HG03097 (cell line): Measurements from ENCODE around the gene DSPP.
"Not testable (repeated sequence)": the region's sequence is repeated elsewhere in the genome, so short reads cannot be mapped to it uniquely, and the experiment has no call there.

ENCODE experiments used
- ATAC-seq: cut with Tn5 transposase; IDR thresholded peaks from one replicate; pipeline ENCODE4 v1.9.1; 2021; ENCODE audit not compliant: unreplicated experiment, low FRiP score

DSPP gene

DNA sequence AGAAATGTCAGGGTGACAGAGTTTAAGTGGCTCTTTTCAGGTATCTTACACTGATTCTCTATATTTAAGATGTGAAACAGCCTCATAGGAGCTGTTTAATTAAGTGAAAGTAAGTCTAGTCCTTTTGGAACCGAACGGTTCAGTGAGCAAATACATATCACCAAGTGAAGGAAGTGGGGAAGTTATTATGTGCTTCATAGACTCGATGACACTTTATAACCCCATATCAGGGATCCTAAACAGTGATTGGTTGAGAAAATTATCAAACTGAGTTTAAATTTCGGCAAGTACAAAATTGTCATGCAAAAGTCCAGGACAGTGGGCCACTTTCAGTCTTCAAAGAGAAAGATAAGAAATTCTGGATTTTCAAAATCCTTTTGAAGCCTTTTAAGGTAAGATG lies at the start of gene DSPP:
Gene DSPP, plus strand, starts transcription at position 301 of the 400 bp plus-strand sequence. CDS start 2,380 bp downstream, outside the sequence.
- ATAC-seq: no peak

DNA sequence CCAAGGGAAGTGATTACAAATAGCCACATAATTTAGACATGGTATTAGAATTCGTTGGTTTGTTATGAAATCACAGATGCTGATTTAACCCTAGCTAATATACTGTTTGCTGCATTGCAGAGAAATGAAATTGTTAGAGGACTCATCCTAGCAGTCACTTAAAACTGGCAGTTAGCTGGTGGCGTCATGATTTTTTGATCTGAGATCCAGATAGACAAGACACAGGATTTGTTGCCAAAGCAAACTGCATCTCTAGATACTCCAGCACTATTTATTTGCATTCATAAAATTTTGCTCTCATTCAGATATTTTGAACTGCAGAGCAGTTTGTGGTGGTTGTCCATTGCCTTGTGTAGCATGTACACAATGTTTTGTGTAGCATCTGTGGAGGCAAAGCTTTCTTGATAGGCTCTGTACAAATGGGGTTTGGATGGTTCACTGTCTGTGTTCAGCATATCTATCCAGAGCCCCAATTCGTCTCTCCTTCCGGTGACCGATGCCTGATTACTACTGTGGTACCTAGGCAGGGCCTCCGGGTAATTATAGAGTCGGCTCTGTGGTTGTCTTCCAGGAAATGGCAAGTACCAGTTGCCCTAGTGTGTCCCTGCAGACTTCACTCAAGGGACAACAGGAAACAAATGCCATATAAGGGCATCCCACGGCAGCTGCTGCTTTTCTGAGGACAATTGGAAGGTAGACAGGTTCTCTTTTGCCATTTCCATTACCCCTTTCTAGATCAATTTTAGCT lies 49.1 kb upstream of the DSPP start:
- ATAC-seq: peak; percentile 99

- ATAC-seq: no peak
Measured at GRCh38 chr4:87560802-87561201, 47.5 kb upstream of the DSPP start.

DNA sequence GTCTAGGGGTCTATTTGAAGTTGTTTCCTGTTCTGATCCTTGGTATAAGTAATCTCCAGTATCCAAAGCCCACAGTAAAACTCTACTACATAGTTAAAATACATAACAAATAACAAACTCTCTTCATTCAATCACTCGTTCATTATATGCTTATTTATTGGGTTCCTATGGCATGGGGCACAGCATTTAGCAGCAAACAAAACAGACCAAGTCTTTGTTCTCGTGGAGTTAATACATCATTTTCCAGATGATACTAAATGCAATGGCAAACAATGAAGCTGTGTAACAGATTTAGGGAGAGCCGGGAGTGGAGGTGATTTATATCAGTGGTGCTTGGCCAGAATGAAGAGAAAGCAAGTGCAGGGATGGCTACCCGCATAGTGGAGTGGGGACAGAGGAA lies 42.6 kb upstream of the DSPP start:
- no peak for ATAC-seq

DNA sequence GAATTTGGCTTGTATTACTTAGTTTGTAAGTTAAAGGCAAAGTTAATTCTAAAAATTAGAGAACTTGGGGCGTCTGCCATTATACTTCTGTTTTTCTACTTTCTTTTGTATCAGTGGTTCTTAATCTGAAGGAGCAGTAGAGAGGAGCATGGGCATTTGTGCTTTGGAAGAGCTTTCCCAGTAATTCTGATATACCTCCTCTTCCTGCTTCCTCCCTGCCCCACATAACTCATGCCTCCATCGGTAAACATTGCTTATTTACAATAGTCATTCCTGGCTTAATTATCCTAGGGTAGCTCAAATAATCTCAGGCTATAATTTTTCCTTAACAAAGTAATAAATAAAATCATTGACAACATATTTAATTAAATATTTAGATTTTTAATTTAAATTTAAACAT lies 42.1 kb upstream of the DSPP start:
- ATAC-seq: no peak

DNA sequence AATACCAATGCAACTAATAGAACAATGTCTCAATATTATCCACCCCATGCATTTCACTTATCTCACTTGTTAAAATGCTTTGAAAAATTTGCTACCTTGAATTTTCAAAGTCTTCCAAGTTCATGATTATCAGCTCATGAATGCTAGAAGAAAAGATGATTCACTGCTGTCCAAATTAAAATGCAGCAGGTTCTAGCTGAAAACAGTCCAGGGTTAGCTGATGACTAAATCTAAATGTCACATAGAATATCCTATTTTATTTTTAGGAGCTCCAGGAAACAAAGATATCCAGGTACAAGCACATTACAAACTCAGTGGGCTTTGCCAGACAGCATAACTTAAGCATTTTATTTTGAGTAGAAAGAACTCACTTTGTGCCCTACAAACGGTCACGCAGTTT lies 41.1 kb upstream of the DSPP start:
- ATAC-seq: no peak

DNA sequence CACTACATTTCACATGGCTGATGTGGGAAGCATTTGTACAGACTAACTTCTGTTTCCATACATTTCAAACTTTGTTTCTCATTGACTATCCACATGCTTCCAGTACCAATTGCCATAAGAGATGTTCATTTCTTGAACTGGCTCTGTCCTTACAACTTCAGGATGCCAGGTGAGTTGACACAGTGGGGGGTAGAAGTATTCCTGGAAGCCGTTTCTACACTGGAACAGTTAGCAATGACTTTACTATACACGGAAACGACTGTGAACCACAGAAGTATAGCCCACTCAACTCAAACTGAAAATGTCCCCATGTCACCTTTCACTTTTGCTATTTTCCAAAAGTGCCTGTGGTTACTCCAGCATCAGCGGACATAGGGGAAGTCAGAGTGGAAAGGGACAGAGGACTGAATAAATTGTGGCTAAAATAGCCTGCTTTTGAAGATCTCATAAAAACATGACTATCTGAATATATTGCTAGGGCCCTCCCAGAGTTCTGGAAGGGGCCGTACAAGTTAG lies 38.0 kb upstream of the DSPP start:
- ATAC-seq: no peak

- not testable (repeated sequence) for ATAC-seq
Measured at GRCh38 chr4:87574376-87574775, 34.0 kb upstream of the DSPP start.

GRCh38 chr4:87574996-87575395 lies 33.3 kb upstream of the DSPP start:
- no peak for ATAC-seq

DNA sequence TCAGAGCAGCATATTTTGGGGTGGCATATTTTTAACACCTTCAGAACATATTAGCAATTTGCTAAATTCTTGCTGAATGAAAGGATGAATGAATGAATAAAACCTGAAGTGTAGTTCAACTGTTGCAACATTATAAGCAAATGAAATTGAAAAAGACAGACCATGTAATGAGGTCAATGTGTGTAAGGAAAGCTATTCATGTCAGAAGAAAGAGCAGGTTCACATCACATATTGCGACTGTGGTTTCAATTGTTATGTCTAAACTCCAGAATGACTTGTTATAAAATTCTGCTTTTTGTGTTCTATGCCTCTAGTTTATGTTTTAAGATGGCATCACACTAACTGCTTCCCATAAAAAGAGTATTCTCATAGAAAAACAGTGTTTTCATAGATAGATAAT lies 32.9 kb upstream of the DSPP start:
- ATAC-seq: no peak

GRCh38 chr4:87575983-87576382 lies 32.3 kb upstream of the DSPP start:
- ATAC-seq: no peak

- ATAC-seq: no peak
Measured at GRCh38 chr4:87579478-87579877, 28.9 kb upstream of the DSPP start.

DNA sequence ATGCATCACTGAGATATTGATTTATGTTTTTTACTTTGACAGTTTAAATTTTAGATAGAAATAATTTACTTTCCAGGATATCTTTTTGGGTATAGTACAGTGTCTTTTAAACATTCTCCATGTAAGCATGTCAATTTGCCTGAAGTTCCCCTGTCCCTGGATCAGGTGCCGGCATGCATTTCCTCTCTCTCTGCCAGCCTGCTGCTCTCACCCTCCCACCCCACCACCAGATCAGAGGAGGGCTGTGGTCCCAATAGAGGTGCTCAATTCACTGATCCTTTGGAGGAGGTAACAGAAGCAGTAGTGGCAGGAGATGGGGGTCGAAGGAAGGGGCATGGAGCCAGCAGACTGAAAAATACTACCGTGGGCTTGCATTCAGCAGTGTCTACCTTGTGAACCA lies 28.3 kb upstream of the DSPP start:
- ATAC-seq: no peak

DNA sequence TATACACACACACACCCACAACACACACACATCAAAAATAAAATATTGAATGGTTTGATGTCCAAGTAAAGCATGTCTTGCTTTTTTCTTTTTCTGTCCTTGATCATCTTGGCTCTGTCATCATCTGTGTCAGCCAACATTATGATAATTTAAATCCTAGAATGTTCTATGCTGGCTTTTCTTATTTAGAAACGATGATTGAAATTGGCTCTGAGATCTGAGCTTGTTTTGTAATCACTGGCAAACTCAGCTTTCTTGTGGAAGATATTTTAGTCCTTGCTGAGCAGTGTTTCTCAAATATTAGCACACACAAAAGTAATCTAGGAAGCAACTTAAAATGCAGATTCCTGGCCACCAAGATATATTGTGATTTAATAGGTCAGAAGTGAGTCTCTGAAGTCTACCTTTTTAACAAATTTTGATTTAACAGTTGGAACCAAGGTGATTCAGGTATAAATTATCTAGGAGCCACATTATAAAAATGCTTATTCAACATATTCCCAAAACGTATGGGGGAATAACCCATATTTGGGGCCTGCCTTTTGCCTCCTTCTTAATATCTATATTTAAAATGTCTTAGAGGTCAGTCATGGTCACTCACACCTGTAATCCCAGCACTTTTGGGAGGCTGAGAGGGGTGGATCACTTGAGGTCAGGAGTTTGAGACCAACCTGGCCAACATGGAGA lies 24.0 kb upstream of the DSPP start:
- no peak for ATAC-seq

- ATAC-seq: no peak
Measured at GRCh38 chr4:87589531-87589930, 18.8 kb upstream of the DSPP start.

DNA sequence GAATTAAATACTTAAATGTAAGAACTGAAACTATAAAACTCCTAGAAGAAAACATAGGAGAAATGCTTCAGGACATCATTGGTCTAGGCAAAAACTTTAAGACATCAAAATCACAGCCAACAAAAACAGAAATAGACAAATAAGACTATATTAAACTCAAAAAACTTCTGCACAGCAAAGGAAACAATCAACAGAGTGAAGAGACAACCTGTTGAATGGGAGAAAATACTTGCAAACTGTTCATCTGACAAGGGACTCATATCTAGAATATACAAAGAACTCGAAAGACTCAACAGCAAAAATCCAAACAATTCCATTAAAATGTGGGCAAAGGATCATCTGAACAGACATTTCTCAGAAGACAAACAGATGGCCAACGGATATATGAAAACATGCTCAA lies 16.2 kb upstream of the DSPP start:
- ATAC-seq: no peak

GRCh38 chr4:87601361-87601760 lies 7.0 kb upstream of the DSPP start:
- no peak for ATAC-seq

GRCh38 chr4:87614292-87614890 lies 6.1 kb downstream of the DSPP start:
- ATAC-seq: no peak

GRCh38 chr4:87616268-87616667 lies 7.9 kb downstream of the DSPP start:
- ATAC-seq: no peak

- ATAC-seq: no peak
Measured at GRCh38 chr4:87620086-87620485, 11.8 kb downstream of the DSPP start.

GRCh38 chr4:87620491-87620890 lies 12.2 kb downstream of the DSPP start:
- no peak for ATAC-seq

GRCh38 chr4:87622303-87622702 lies 14.0 kb downstream of the DSPP start:
- ATAC-seq: no peak
